Endothelial cell of umbilical vein (primary cell): ENCODE data around the gene FAM193A. TPM values are rescaled to one million over a fixed set of nuclear protein-coding genes. Genes with fewer than 3 reads are reported as not detected.

Experiments used
- BruUV-seq: library from RNA; stranded (reverse); fragments of 400-500 nt; replicated peaks from 2 replicates; lab custom pipeline; 2021; lab: Mats Ljungman, UMichigan
- CTCF ChIA-PET: fragments of 300-600, 350-600 bp; sonication (Branson Sonifier 250); formaldehyde crosslinking; loops from one replicate; lab custom pipeline; 2021; ENCODE audit warnings: antibody characterized with exemption, inconsistent platforms; lab: Charles Lee
- POLR2A ChIA-PET: fragments of 300-600, 350-600 bp; sonication (Branson Sonifier 250); formaldehyde crosslinking; loops from one replicate; lab custom pipeline; 2021; ENCODE audit warnings: antibody characterized with exemption, inconsistent platforms; lab: Charles Lee
- DNase-seq: peaks from one replicate; pipeline ENCODE4 v3.0.0-alpha.2; 2011; ENCODE audit warnings: low read depth, low spot score
- FAIRE-seq: peaks from 2 replicates; lab custom pipeline; 2011; peaks lifted over from hg19 to GRCh38; lab: Jason Lieb, UNC
- H2AFZ ChIP-seq: 2 replicates; pipeline ENCODE4 v1.6.0; 2012; ENCODE audit warnings: low read depth, low read length, control low read depth, inconsistent platforms
- H3K27ac ChIP-seq: 2 replicates; pipeline ENCODE4 v1.5.1; 2011; ENCODE audit warnings: low read depth, mild to moderate bottlenecking, control low read depth, low read length, moderate library complexity; ENCODE audit not compliant: insufficient read depth
- H3K27me3 ChIP-seq, 2 experiments: 2 replicates each; pipeline versions ENCODE4 v1.6.0 to v1.6.1; 2011; ENCODE audit warnings: low read length in 2 of 2, mixed read lengths in 1 of 2; ENCODE audit not compliant: control insufficient read depth in 2 of 2, insufficient read depth in 2 of 2
- H3K36me3 ChIP-seq, 2 experiments: 2 replicates in 1 of 2; 3 replicates in 1 of 2; pipeline ENCODE4 v1.5.1; 2011; ENCODE audit warnings: low read length in 2 of 2, mild to moderate bottlenecking in 1 of 2, moderate library complexity in 1 of 2; ENCODE audit not compliant: control insufficient read depth in 2 of 2, insufficient read depth in 2 of 2; ENCODE audit errors: extremely low read depth in 1 of 2
- H3K4me1 ChIP-seq: 3 replicates; pipeline ENCODE4 v1.5.1; 2011; ENCODE audit warnings: mild to moderate bottlenecking, low read length; ENCODE audit not compliant: control insufficient read depth, insufficient read depth; ENCODE audit errors: extremely low read depth
- H3K4me2 ChIP-seq: 2 replicates; pipeline ENCODE4 v1.6.1; 2011; ENCODE audit warnings: low read length, control low read depth, mixed read lengths; ENCODE audit not compliant: insufficient read depth
- H3K4me3 ChIP-seq, 3 experiments: fragments of 200-600 bp in 1 of 3; sonication (generic), shearing (Covaris generic) in 1 of 3; replicated peaks in 1 of 3; 2 replicates each; pipeline ENCODE4 v1.5.1; 2011 to 2016; ENCODE audit warnings: control low read depth in 3 of 3, low read length in 3 of 3, mild to moderate bottlenecking in 2 of 3, inconsistent platforms in 1 of 3, low read depth in 1 of 3, moderate library complexity in 1 of 3; ENCODE audit not compliant: insufficient read depth in 1 of 3
- H3K79me2 ChIP-seq: 2 replicates; pipeline ENCODE4 v1.6.0; 2012; ENCODE audit warnings: low read length, inconsistent platforms; ENCODE audit not compliant: control insufficient read depth, insufficient read depth
- H3K9ac ChIP-seq: replicated peaks from 2 replicates; pipeline ENCODE3; 2011; ENCODE audit warnings: low read length, control low read depth; ENCODE audit not compliant: insufficient read depth; ENCODE audit errors: extremely low read depth
- H3K9me1 ChIP-seq: replicated peaks from 3 replicates; pipeline ENCODE4 v1.6.0; 2011; ENCODE audit warnings: mild to moderate bottlenecking, low read length; ENCODE audit not compliant: control insufficient read depth, insufficient read depth; ENCODE audit errors: extremely low read depth
- H3K9me3 ChIP-seq: replicated peaks from 2 replicates; pipeline ENCODE4 v1.5.1; 2012; ENCODE audit warnings: low read length, inconsistent platforms; ENCODE audit not compliant: control insufficient read depth, insufficient read depth
- H4K20me1 ChIP-seq: replicated peaks from 2 replicates; pipeline ENCODE3; 2011; ENCODE audit warnings: mild to moderate bottlenecking, low read length; ENCODE audit not compliant: control insufficient read depth, insufficient read depth; ENCODE audit errors: extremely low read depth
- EZH2 ChIP-seq: IDR thresholded peaks from 2 replicates; pipeline ENCODE4 v1.6.1; 2012; ENCODE audit warnings: borderline replicate concordance, low read depth, mild to moderate bottlenecking, moderate library complexity, low read length, inconsistent platforms; ENCODE audit not compliant: severe bottlenecking
- FOS ChIP-seq: IDR thresholded peaks from 2 replicates; pipeline ENCODE4 v1.6.1; 2011; ENCODE audit warnings: mild to moderate bottlenecking, low read length, moderate library complexity, borderline replicate concordance; ENCODE audit not compliant: insufficient read depth
- GATA2 ChIP-seq: IDR thresholded peaks from 2 replicates; pipeline ENCODE4 v1.7.0; 2011; ENCODE audit warnings: low read depth, mild to moderate bottlenecking, moderate library complexity, mixed read lengths, low read length; ENCODE audit not compliant: insufficient read length, insufficient read depth
- JUN ChIP-seq: IDR thresholded peaks from 2 replicates; pipeline ENCODE4 v1.6.1; 2011; ENCODE audit warnings: borderline replicate concordance, low read depth; ENCODE audit not compliant: insufficient read length, insufficient read depth
- MYC ChIP-seq: IDR thresholded peaks from one replicate; pipeline ENCODE4 v1.6.1; 2011; ENCODE audit warnings: mild to moderate bottlenecking, low read depth, low read length
- POLR2A ChIP-seq: IDR thresholded peaks from 2 replicates; pipeline ENCODE4 v1.6.1; 2012; ENCODE audit warnings: low read depth, mild to moderate bottlenecking, control low read depth, low read length
- POLR2AphosphoS5 ChIP-seq: IDR thresholded peaks from 2 replicates; pipeline ENCODE4 v1.6.1; 2012; ENCODE audit warnings: low read depth, mild to moderate bottlenecking, control low read depth, low read length, moderate library complexity; ENCODE audit not compliant: insufficient read depth
- dilution Hi-C: fragments of 300-500 bp; cut with MboI; formaldehyde crosslinking; loops from one replicate; pipeline ENCODE4 v1.15.0; 2019; ENCODE audit warnings: low sequenced_read_pairs; ENCODE audit not compliant: extremely low pct_ligation_motif_present
- intact Hi-C: fragments of 100-400 bp; cut with micrococcal nuclease; formaldehyde crosslinking; loops from one replicate; pipeline ENCODE4 v1.10.0; 2022
- polyA plus RNA-seq, 4 experiments: library from polyadenylated mRNA; depleted of rRNA in 3 of 4; stranded (reverse) in 3 of 4; unstranded in 1 of 4; fragments of >200 nt; gene quantifications; 2 replicates each; pipeline versions ENCODE4 v1.2.1 to v1.2.3, GENCODE V29; 2011 to 2012; ENCODE audit warnings: missing spikeins in 1 of 4
- total RNA-seq: library from RNA; stranded (reverse); gene quantifications from 2 replicates; pipeline ENCODE4 v1.2.3, GENCODE V29; 2021
- TF ChIP-seq, protein P1 (sequence below): IDR thresholded peaks from 2 replicates; pipeline ENCODE4 v1.6.1; 2011; ENCODE audit not compliant: insufficient read depth, insufficient read length
- TF ChIP-seq, protein P2 (sequence below), 2 donors: IDR thresholded peaks; 1 replicate in 1 of 2; 2 replicates in 1 of 2; pipeline ENCODE4 v1.5.1; 2011; ENCODE audit warnings: low read length in 2 of 2, mild to moderate bottlenecking in 2 of 2, moderate library complexity in 2 of 2, control low read depth in 1 of 2, inconsistent platforms in 1 of 2, low read depth in 1 of 2; ENCODE audit not compliant: insufficient read depth in 1 of 2; ENCODE audit errors: extremely low read depth in 1 of 2

The FAM193A gene
- total and polyA plus RNA-seq, 2 donors (not counting 3 experiments of a cell fraction or from before 2014, with no cell fraction given): 12.3 to 32.1 TPM

DNA sequence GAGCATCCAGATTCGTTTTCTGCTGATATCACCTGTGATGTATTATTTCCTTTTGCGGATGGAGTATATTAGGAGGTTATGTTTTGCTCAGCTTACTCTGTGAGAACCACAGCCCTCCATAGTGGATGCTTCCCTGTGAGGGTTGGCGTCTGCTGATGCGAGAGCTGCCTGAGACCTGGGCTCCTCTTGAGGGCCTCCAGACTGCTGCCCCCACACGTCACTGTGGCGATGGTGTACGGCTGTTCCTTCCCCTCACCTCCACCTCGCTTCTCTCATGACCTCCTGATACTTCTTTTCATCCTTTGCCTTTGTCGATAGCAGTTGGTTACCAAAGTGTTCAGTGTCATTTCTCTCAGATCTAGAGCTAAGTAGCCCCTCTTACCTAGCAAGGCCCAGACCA is 148.0 kb downstream of the FAM193A start:
- peaks cover 10 to 18% of the 10 kb centered on the region in 2 experiments for H3K36me3 ChIP-seq
- dilution Hi-C loops: no loop called here
- H3K9me1 ChIP-seq: no peaks in the 10 kb centered on the region
- intact Hi-C loops: no loop called here
- H3K27me3 ChIP-seq: no peaks in the 10 kb centered on the region
- DNase-seq (no peak), FAIRE-seq (no peak)
- no peak overlapping the region for H3K9ac ChIP-seq
- ChIA-PET POLR2A (no interaction called here), CTCF (interaction anchor here (1.4 kb wide), 1 partner anchor 11 kb away, joined by 3 read pairs; no protein-coding TSS in a partner anchor)
- no peaks in the 10 kb centered on the region for H3K9me3 ChIP-seq
- H3K4me3 ChIP-seq: no peak overlapping the region
- no peaks in the 10 kb centered on the region for H4K20me1 ChIP-seq
- H3K79me2 ChIP-seq: no peaks in the 10 kb centered on the region
- H2AFZ ChIP-seq: no peak overlapping the region
- H3K4me1 ChIP-seq: no peaks in the 10 kb centered on the region
- no peak overlapping the region for H3K27ac ChIP-seq
- H3K4me2 ChIP-seq: no peak overlapping the region
- TF ChIP-seq MYC: no peak
- TF ChIP-seq JUN: no peak
- TF ChIP-seq EZH2: no peak
- no peak for TF ChIP-seq POLR2A
- no peak for TF ChIP-seq FOS
- no peak for TF ChIP-seq GATA2
- TF ChIP-seq, protein P1, sequence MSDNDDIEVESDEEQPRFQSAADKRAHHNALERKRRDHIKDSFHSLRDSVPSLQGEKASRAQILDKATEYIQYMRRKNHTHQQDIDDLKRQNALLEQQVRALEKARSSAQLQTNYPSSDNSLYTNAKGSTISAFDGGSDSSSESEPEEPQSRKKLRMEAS: no peak
- no peak for TF ChIP-seq POLR2AphosphoS5
- TF ChIP-seq, protein P2, sequence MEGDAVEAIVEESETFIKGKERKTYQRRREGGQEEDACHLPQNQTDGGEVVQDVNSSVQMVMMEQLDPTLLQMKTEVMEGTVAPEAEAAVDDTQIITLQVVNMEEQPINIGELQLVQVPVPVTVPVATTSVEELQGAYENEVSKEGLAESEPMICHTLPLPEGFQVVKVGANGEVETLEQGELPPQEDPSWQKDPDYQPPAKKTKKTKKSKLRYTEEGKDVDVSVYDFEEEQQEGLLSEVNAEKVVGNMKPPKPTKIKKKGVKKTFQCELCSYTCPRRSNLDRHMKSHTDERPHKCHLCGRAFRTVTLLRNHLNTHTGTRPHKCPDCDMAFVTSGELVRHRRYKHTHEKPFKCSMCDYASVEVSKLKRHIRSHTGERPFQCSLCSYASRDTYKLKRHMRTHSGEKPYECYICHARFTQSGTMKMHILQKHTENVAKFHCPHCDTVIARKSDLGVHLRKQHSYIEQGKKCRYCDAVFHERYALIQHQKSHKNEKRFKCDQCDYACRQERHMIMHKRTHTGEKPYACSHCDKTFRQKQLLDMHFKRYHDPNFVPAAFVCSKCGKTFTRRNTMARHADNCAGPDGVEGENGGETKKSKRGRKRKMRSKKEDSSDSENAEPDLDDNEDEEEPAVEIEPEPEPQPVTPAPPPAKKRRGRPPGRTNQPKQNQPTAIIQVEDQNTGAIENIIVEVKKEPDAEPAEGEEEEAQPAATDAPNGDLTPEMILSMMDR (IDR thresholded peaks at IDR 0.05; ENCODE audit: extremely low read depth in 1 of 2, insufficient read depth in 1 of 2, low read depth in 1 of 2, low read length in 2 of 2): no peak
- BruUV-seq: no TSS peak
